H9 (cell line): ENCODE results near the gene RETN. TPM values are rescaled to one million over a fixed set of nuclear protein-coding genes. Genes with fewer than 3 reads are reported as not detected.

Source experiments
- DNase-seq: peaks from one replicate; pipeline ENCODE4 v3.0.0-alpha.2; 2017
- H2AFZ ChIP-seq: one replicate; pipeline ENCODE4 v1.6.1; 2013; ENCODE audit warnings: mild to moderate bottlenecking, low read length, control low read depth, moderate library complexity
- H2AK5ac ChIP-seq: 2 replicates; pipeline ENCODE4 v1.6.1; 2013; ENCODE audit warnings: low read length, control low read depth, mixed read lengths; ENCODE audit not compliant: insufficient read length
- H2BK120ac ChIP-seq: one replicate; pipeline ENCODE4 v1.6.1; 2013; ENCODE audit warnings: low read depth, mild to moderate bottlenecking, low read length, control low read depth, inconsistent platforms; ENCODE audit not compliant: poor library complexity, severe bottlenecking
- H2BK12ac ChIP-seq: 2 replicates; pipeline ENCODE4 v1.6.1; 2013; ENCODE audit warnings: low read length, control low read depth, mixed read lengths, low read depth; ENCODE audit not compliant: insufficient read length
- H2BK15ac ChIP-seq: 2 replicates; pipeline ENCODE4 v1.6.1; 2013; ENCODE audit warnings: low read depth, low read length, control low read depth
- H2BK20ac ChIP-seq: one replicate; pipeline ENCODE4 v1.6.1; 2013; ENCODE audit warnings: low read depth, mild to moderate bottlenecking, low read length, control low read depth, inconsistent platforms; ENCODE audit not compliant: poor library complexity, severe bottlenecking
- H2BK5ac ChIP-seq: 2 replicates; pipeline ENCODE4 v1.6.1; 2013; ENCODE audit warnings: low read length, control low read depth, mixed read lengths; ENCODE audit not compliant: insufficient read length
- H3K14ac ChIP-seq: 2 replicates; pipeline ENCODE4 v1.6.1; 2013; ENCODE audit warnings: low read length, control low read depth; ENCODE audit not compliant: insufficient read depth
- H3K18ac ChIP-seq: 2 replicates; pipeline ENCODE4 v1.6.1; 2013; ENCODE audit warnings: low read depth, mild to moderate bottlenecking, mixed read lengths, low read length, control low read depth; ENCODE audit not compliant: insufficient read length
- H3K23ac ChIP-seq: 2 replicates; pipeline ENCODE4 v1.6.1; 2013; ENCODE audit warnings: low read length, control low read depth, mixed read lengths, low read depth; ENCODE audit not compliant: insufficient read length
- H3K23me2 ChIP-seq: 2 replicates; pipeline ENCODE4 v1.6.1; 2013; ENCODE audit warnings: low read depth, mild to moderate bottlenecking, mixed read lengths, low read length, control low read depth; ENCODE audit not compliant: insufficient read length, poor library complexity, severe bottlenecking
- H3K27ac ChIP-seq: 2 replicates; pipeline ENCODE4 v1.5.1; 2013; ENCODE audit warnings: low read length, control low read depth, mixed read lengths, low read depth; ENCODE audit not compliant: insufficient read length
- H3K27me3 ChIP-seq: 2 replicates; pipeline ENCODE4 v1.6.1; 2013; ENCODE audit warnings: low read length, control low read depth, inconsistent platforms; ENCODE audit not compliant: insufficient read depth
- H3K4ac ChIP-seq: 2 replicates; pipeline ENCODE4 v1.6.1; 2013; ENCODE audit warnings: low read depth, mild to moderate bottlenecking, control low read depth, inconsistent platforms, low read length, moderate library complexity
- H3K4me1 ChIP-seq: 2 replicates; pipeline ENCODE4 v1.6.1; 2013; ENCODE audit warnings: low read length, control low read depth, inconsistent platforms; ENCODE audit not compliant: insufficient read depth
- H3K4me2 ChIP-seq: 2 replicates; pipeline ENCODE4 v1.6.1; 2013; ENCODE audit warnings: low read length, control low read depth, mixed read lengths; ENCODE audit not compliant: insufficient read length, insufficient read depth
- H3K56ac ChIP-seq: 2 replicates; pipeline ENCODE4 v1.6.1; 2013; ENCODE audit warnings: low read depth, mild to moderate bottlenecking, mixed read lengths, low read length, control low read depth; ENCODE audit not compliant: insufficient read length
- H3K79me1 ChIP-seq: 2 replicates; pipeline ENCODE4 v1.6.1; 2013; ENCODE audit warnings: low read depth, mild to moderate bottlenecking, moderate library complexity, low read length, control low read depth, inconsistent platforms; ENCODE audit not compliant: insufficient read depth, poor library complexity, severe bottlenecking
- H3K79me2 ChIP-seq: 2 replicates; pipeline ENCODE4 v1.6.1; 2013; ENCODE audit warnings: low read length, control low read depth, inconsistent platforms; ENCODE audit not compliant: insufficient read depth
- H3K9ac ChIP-seq: 2 replicates; pipeline ENCODE4 v1.6.1; 2013; ENCODE audit warnings: low read length, control low read depth, mixed read lengths; ENCODE audit not compliant: insufficient read length; ENCODE audit errors: extremely low read depth
- H3K9me3 ChIP-seq: one replicate; pipeline ENCODE4 v1.6.1; 2013; ENCODE audit warnings: low read depth, low read length, inconsistent platforms; ENCODE audit not compliant: control insufficient read depth
- H3T11ph ChIP-seq: one replicate; pipeline ENCODE4 v1.6.1; 2013; ENCODE audit warnings: mild to moderate bottlenecking, low read length, control low read depth, inconsistent platforms
- H4K20me1 ChIP-seq: one replicate; pipeline ENCODE4 v1.6.1; 2013; ENCODE audit not compliant: control insufficient read depth, insufficient read length, insufficient read depth
- H4K5ac ChIP-seq: 2 replicates; pipeline ENCODE4 v1.6.1; 2013; ENCODE audit warnings: low read depth, mild to moderate bottlenecking, mixed read lengths, low read length, control low read depth; ENCODE audit not compliant: insufficient read length
- H4K8ac ChIP-seq: replicated peaks from 2 replicates; pipeline ENCODE4 v1.6.1; 2013; ENCODE audit warnings: low read length, control low read depth, mixed read lengths, low read depth; ENCODE audit not compliant: insufficient read length
- H4K91ac ChIP-seq: 2 replicates; pipeline ENCODE4 v1.6.1; 2013; ENCODE audit warnings: low read depth, mild to moderate bottlenecking, moderate library complexity, mixed read lengths, low read length, control low read depth; ENCODE audit not compliant: insufficient read length
- H3K27ac Mint-ChIP-seq, 3 experiments: 2 replicates in 2 of 3; 3 replicates in 1 of 3; pipeline ENCODE4 v1.8.0; 2020 to 2021; ENCODE audit warnings: mixed read lengths in 3 of 3, mild to moderate bottlenecking in 1 of 3, moderate library complexity in 1 of 3
- H3K27me3 Mint-ChIP-seq: 2 replicates; pipeline ENCODE4 v1.8.0; 2021; ENCODE audit warnings: low read depth, mild to moderate bottlenecking, moderate library complexity, mixed read lengths
- H3K36me3 Mint-ChIP-seq, 3 experiments: 2 replicates in 2 of 3; 3 replicates in 1 of 3; pipeline ENCODE4 v1.8.0; 2020 to 2021; ENCODE audit warnings: low read depth in 3 of 3, mixed read lengths in 3 of 3; ENCODE audit not compliant: insufficient read depth in 1 of 3
- H3K4me1 Mint-ChIP-seq, 2 experiments: 2 replicates each; pipeline ENCODE4 v1.8.0; 2020; ENCODE audit warnings: mixed read lengths in 2 of 2
- H3K4me3 Mint-ChIP-seq, 2 experiments: 2 replicates in 1 of 2; 3 replicates in 1 of 2; pipeline ENCODE4 v1.8.0; 2020 to 2021; ENCODE audit warnings: mild to moderate bottlenecking in 2 of 2, mixed read lengths in 2 of 2, moderate library complexity in 1 of 2
- H3K9me3 Mint-ChIP-seq, 2 experiments: 2 replicates in 1 of 2; 3 replicates in 1 of 2; pipeline ENCODE4 v1.8.0; 2020; ENCODE audit warnings: mild to moderate bottlenecking in 2 of 2, mixed read lengths in 2 of 2, moderate library complexity in 1 of 2
- CTCF ChIP-seq: fragments of 200-600 bp; sonication (generic); conservative IDR thresholded peaks from 3 replicates; pipeline ENCODE4 v1.8.0; 2021; ENCODE audit warnings: antibody characterized with exemption, mild to moderate bottlenecking
- WGBS: extraction: QIAGEN DNeasy Blood & Tissue Kit; methylation state at CpG from one replicate; pipeline ENCODE4 v1.1.7; 2013; ENCODE audit warnings: missing lambda C conversion rate, low lambda C conversion rate, mixed read lengths; ENCODE audit not compliant: insufficient read length; ENCODE audit errors: extremely low coverage; 5-methylcytosine and 5-hydroxymethylcytosine counted together
- total RNA-seq: library from RNA; stranded (reverse); gene quantifications from 2 replicates; pipeline ENCODE4 v1.2.1, GENCODE V29; 2021

Gene RETN
- total RNA-seq, 1 experiment from 2014 or later = not detected

- Histone ChIP-seq H2BK15ac (no peak overlapping the region), H3K4ac (no peak overlapping the region), H2BK5ac (no peak overlapping the region), H3K14ac (no peak overlapping the region), H3K4me2 (no peak overlapping the region), H2BK12ac (no peak overlapping the region), H4K8ac (no peak overlapping the region), H3K27me3 (peaks cover 16% of the 10 kb centered on the region; the same call in 1 of the 2 replicates), H3T11ph (no peak overlapping the region), H2BK20ac (no peak overlapping the region), H3K4me1 (no peaks in the 10 kb centered on the region), H4K5ac (no peak overlapping the region), H2AFZ (no peak overlapping the region), H3K23me2 (peaks cover 14% of the 10 kb centered on the region), H3K23ac (no peak overlapping the region), H3K79me1 (peaks cover 16% of the 10 kb centered on the region), H3K79me2 (peaks cover 24% of the 10 kb centered on the region; the same call in 1 of the 2 replicates), H3K9me3 (no peaks in the 10 kb centered on the region), H2AK5ac (no peak overlapping the region), H3K18ac (no peak overlapping the region), H2BK120ac (no peak overlapping the region), H3K9ac (no peak overlapping the region), H4K20me1 (no peaks in the 10 kb centered on the region), H4K91ac (no peak overlapping the region), H3K27ac (no peak overlapping the region), H3K56ac (no peak overlapping the region)
- Mint-ChIP-seq H3K4me1 (peaks cover 15 to 28% of the 10 kb centered on the region in 2 experiments), H3K27me3 (peaks cover 30% of the 10 kb centered on the region), H3K36me3 (peaks cover 0 to 9% (median 8%) of the 10 kb centered on the region in 3 experiments; a peak in 4 of 7 replicates), H3K27ac (no peak overlapping the region), H3K4me3 (no peak overlapping the region; a peak in 1 of 5 replicates), H3K9me3 (no peaks in the 10 kb centered on the region; a peak in 2 of 5 replicates)
- no CpG with 5 or more reads among the region's 40 CpGs for WGBS
- no peak for DNase-seq
- no peak for TF ChIP-seq CTCF
Measured at GRCh38 chr19:7632340-7633203, 36.3 kb upstream of the RETN start.
